Astrocyte of the spinal cord (primary cell): ENCODE measurements around the gene CAVIN2.

Source experiments
- DNase-seq: peaks from one replicate; pipeline ENCODE4 v3.0.0; 2011; ENCODE audit warnings: low read depth, low spot score
- H3K4me3 ChIP-seq: 2 replicates; pipeline ENCODE4 v1.5.1; 2011; ENCODE audit warnings: low read depth, mild to moderate bottlenecking, low read length, moderate library complexity
- CTCF ChIP-seq: IDR thresholded peaks from 2 replicates; pipeline ENCODE4 v1.5.1; 2012; ENCODE audit warnings: low read depth, mild to moderate bottlenecking, low read length, inconsistent platforms
- in situ Hi-C: cut with HindIII; loops from 2 replicates; pipeline ENCODE4 v1.10.0; 2017; ENCODE audit warnings: low sequenced_read_pairs

CAVIN2 gene

GRCh38 chr2:191840921-191841320 lies 6.0 kb downstream of the CAVIN2 start:
- no peak overlapping the region for H3K4me3 ChIP-seq
- TF ChIP-seq CTCF, result no peak
- no peak for DNase-seq
- in situ Hi-C loops, result no loop called here

- H3K4me3 ChIP-seq, result no peak overlapping the region
- TF ChIP-seq CTCF, result no peak
- DNase-seq, result no peak
- in situ Hi-C loops, result no loop called here
Observed at GRCh38 chr2:191839918-191840804, 6.7 kb downstream of the CAVIN2 start.

GRCh38 chr2:191838526-191838925 lies 8.4 kb downstream of the CAVIN2 start:
- in situ Hi-C loops, result no loop called here
- DNase-seq, result no peak
- no peak for TF ChIP-seq CTCF
- H3K4me3 ChIP-seq, result no peak overlapping the region

GRCh38 chr2:191836853-191837769 lies 9.8 kb downstream of the CAVIN2 start:
- in situ Hi-C loops, result no loop called here
- no peak for DNase-seq
- TF ChIP-seq CTCF, result no peak

GRCh38 chr2:191836471-191836852 lies 10.4 kb downstream of the CAVIN2 start:
- H3K4me3 ChIP-seq, result no peak overlapping the region
- no peak for DNase-seq
- in situ Hi-C loops, result no loop called here
- TF ChIP-seq CTCF, result no peak

More at GRCh38 chr2:191836853-191837769, 9.8 kb downstream of the CAVIN2 start:
- H3K4me3 ChIP-seq, result no peak overlapping the region

- no peak overlapping the region for H3K4me3 ChIP-seq
- DNase-seq, result peak; percentile 19
- in situ Hi-C loops, result no loop called here
- TF ChIP-seq CTCF, result no peak
Observed at GRCh38 chr2:191835539-191836350, 11.1 kb downstream of the CAVIN2 start.
